GM21717 (cell line): ENCODE measurements around the gene SYT4.
"Not testable (repeated sequence)": the region's sequence is repeated elsewhere in the genome, so short reads cannot be mapped to it uniquely, and the experiment has no call there.

ENCODE experiments used
- ATAC-seq: cut with Tn5 transposase; IDR thresholded peaks from one replicate; pipeline ENCODE4 v1.9.1; 2021; ENCODE audit warnings: mild to moderate bottlenecking, moderate library complexity; ENCODE audit not compliant: unreplicated experiment

SYT4 gene

GRCh38 chr18:43277164-43277600, at the start of gene SYT4:
Gene SYT4 (minus strand): TSS chr18:43277490. CDS start chr18:43277281, 209 bp downstream.
- ATAC-seq = no peak

- no peak for ATAC-seq
Measured at GRCh38 chr18:43322132-43322531, 44.8 kb upstream of the SYT4 start.

GRCh38 chr18:43314941-43315340, 37.7 kb upstream of the SYT4 start:
- no peak for ATAC-seq

GRCh38 chr18:43312891-43313290, 35.6 kb upstream of the SYT4 start:
- ATAC-seq = no peak

- ATAC-seq = no peak
Measured at GRCh38 chr18:43310239-43310638, 32.9 kb upstream of the SYT4 start.

- ATAC-seq = no peak
Measured at GRCh38 chr18:43303376-43303775, 26.1 kb upstream of the SYT4 start.

GRCh38 chr18:43286187-43286586, 8.9 kb upstream of the SYT4 start:
- ATAC-seq = not testable (repeated sequence)

- no peak for ATAC-seq
Measured at GRCh38 chr18:43283299-43283698, 6.0 kb upstream of the SYT4 start.

- ATAC-seq = no peak
Measured at GRCh38 chr18:43279015-43279744, 1.9 kb upstream of the SYT4 start.

GRCh38 chr18:43278355-43278754, 1.1 kb upstream of the SYT4 start:
- no peak for ATAC-seq

GRCh38 chr18:43276491-43276890, 799 bp downstream of the SYT4 start:
- ATAC-seq = no peak

- ATAC-seq = no peak
Measured at GRCh38 chr18:43275546-43275945, 1.7 kb downstream of the SYT4 start.

GRCh38 chr18:43274526-43274925, 2.8 kb downstream of the SYT4 start:
- no peak for ATAC-seq

- ATAC-seq = no peak
Measured at GRCh38 chr18:43271593-43272432, 5.5 kb downstream of the SYT4 start.

GRCh38 chr18:43267818-43268217, 9.5 kb downstream of the SYT4 start:
- no peak for ATAC-seq

- no peak for ATAC-seq
Measured at GRCh38 chr18:43265465-43265864, 11.8 kb downstream of the SYT4 start.

- no peak for ATAC-seq
Measured at GRCh38 chr18:43248610-43249249, 28.6 kb downstream of the SYT4 start.

GRCh38 chr18:43247944-43248343, 29.3 kb downstream of the SYT4 start:
- no peak for ATAC-seq

- no peak for ATAC-seq
Measured at GRCh38 chr18:43238429-43238828, 38.9 kb downstream of the SYT4 start.

- no peak for ATAC-seq
Measured at GRCh38 chr18:43236921-43237320, 40.4 kb downstream of the SYT4 start.

- ATAC-seq = no peak
Measured at GRCh38 chr18:43234889-43235288, 42.4 kb downstream of the SYT4 start.

GRCh38 chr18:43222501-43222900, 54.8 kb downstream of the SYT4 start:
- no peak for ATAC-seq
